Stimulated activated CD8-positive, alpha-beta memory T cell treated with anti-CD3 and anti-CD28 coated beads, Interleukin-15, amount 100 ng/mL, for 48 hours (primary cell): Measurements from ENCODE around the gene PAX5.

Experiments
- DNase-seq, 2 donors: peaks; one replicate each; pipeline ENCODE4 v3.0.0-alpha.2; 2020; ENCODE audit warnings: low read depth in 2 of 2

The PAX5 gene

DNA sequence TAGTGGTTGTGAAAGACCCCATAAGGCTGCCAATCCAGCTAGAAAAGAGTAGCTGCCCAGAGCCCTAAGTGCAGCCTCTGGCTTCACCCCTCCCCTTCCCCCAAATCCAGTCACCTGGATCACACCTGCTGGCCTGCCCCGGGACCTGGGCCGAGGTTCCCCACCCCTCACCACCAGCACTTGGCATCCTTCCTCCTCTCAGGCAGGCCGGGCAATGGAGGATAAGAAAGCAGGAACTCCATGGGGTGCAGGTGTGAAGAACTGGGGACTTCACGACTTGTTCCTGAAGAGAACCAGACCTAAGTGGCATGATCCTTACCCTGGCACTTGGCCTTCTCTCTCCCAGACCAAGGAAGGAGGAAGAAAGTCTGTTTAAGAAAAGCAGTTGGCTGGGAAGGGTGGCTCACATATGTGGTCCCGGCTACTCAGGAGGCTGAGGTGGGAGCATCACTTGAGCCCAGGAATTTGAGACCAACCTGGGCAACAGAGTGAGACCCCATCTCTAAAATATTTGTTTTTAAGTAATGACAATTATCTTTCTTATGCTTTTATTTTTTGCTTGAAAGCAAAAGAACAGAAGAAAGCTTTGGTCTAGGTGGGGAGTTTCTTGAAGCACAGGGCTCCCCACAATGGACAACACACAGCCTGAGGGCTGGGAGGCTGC is 131.1 kb downstream of the PAX5 start:
- DNase-seq, result no peak

- no peak for DNase-seq
Observed at GRCh38 chr9:36902080-36902716, 131.9 kb downstream of the PAX5 start.

- DNase-seq, result no peak
Observed at GRCh38 chr9:36901528-36901927, 132.5 kb downstream of the PAX5 start.

GRCh38 chr9:36900856-36901220 is 133.2 kb downstream of the PAX5 start:
- no peak for DNase-seq

DNA sequence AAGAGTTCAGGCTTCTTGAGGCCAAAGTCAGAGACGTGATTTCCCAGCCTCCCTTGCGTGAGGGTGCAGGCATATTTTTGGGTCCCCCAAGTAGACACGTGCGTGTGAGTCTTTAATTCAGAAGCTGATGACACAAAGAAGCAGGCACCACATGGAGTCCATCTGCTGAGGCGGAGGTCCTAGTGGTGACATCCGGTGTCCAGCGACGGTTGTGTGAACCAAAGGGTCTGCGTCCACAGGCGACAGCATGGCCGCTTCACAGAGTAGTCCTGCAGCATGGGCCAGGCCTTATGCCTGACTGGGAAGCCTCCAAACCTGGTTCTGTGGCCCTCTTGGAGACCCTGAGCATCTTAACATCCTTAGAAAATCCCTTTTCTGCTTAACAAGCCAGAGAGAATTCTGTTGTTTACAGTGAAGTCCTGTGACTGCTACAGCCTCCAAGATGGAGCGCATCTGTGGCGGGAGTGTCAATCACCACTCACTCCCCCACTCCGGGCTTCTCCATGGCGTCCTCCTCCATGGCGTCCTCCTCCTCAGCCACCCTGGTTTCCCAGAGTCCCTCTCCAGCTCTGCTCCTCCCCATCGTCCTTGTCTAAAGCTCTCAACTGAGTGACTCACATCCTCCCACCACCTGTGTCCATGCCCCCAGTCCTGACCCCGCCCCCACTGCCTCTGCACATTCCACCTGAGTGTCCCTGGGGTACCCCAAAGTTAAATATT is 133.8 kb downstream of the PAX5 start:
- DNase-seq, result no peak

- no peak for DNase-seq
Observed at GRCh38 chr9:36899406-36899805, 134.7 kb downstream of the PAX5 start.

DNA sequence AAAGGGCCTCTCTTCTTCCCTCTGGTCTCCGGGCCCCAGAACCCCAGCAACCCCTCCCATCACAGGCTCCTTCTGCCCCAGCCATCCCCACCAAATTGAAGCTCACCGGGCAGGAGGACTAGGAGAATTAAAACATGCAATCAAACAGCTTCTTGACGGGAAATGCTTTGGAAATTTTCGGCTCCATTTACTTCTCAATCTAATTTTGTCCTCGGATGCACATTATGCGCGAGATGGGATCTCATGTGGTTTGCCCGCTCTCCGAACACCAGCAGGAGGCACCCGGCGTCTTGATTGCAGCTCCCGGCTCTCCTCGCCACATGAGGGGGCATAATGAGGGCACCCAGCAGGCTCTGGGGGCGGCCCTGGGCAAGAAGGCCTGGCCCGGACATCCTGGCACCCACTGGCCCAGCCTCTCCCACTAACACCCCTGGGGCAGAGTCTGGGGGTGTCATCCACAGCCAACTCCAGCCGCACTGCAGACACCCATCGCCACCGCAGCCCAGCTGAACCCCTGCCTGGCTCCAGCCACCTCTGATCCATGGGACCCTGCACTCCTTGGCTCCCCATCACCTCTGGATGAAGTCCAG is 135.5 kb downstream of the PAX5 start:
- DNase-seq, result no peak

DNA sequence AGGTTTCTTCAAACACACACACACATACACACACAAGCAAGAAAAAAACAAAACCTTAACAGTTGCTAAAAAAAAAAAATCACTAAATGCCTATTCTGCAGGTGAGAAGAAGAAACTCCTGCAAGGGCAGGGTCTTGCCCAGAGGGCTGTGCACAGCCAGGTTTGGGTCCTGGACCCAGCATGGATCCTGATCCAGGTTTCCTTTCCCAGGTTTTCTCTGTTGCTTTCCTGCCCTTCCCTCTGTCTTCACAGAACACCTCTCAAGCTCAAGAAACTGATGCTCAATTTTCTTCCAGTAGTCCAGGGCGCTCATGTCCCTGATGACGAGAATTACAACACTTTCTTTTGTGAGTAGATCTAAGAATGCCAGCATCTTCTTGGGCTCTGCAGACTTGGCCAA is 136.6 kb downstream of the PAX5 start:
- no peak for DNase-seq

DNA sequence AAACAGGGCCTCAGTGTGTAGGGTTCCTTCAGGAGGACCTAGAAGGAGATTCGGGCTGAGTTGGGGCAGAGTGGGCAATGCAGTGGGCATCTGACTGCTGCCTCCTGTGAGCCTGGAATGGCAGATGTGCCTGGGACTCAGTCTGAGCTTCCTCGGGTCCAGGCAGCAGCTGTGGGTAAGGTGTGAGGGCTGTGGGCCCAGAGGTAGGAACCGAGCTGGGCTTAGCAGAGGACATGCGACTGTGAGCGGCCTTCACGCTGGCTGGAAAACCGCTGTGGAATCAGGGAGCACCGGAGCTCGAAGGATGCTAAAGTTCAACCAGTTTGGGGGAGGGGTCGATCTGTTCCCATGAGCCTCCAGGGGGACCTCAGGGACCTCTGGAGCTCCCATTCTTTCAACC is 137.0 kb downstream of the PAX5 start:
- DNase-seq, result no peak

- DNase-seq, result no peak
Observed at GRCh38 chr9:36896296-36896695, 137.8 kb downstream of the PAX5 start.

- no peak for DNase-seq
Observed at GRCh38 chr9:36895744-36896260, 138.3 kb downstream of the PAX5 start.

GRCh38 chr9:36894695-36895310 is 139.3 kb downstream of the PAX5 start:
- no peak for DNase-seq

DNA sequence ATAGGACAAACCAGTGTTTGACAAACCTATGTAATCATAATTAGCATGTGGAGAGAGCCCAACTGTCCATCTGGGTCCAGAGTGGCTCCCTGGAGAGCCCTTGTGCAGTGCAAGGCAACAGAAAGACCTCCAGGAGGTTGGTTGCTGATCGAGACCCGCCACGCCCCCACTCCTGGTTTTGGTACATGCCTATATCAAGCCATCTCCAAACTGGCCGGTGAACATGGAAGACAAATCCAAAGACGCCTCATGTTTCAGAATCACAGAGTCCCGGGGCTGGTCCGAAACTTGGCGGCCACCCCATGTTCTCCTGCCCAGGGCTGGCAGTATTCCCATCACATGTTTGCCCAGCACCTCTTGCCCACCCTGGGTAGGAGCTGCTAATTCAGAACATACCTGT is 140.2 kb downstream of the PAX5 start:
- no peak for DNase-seq

DNA sequence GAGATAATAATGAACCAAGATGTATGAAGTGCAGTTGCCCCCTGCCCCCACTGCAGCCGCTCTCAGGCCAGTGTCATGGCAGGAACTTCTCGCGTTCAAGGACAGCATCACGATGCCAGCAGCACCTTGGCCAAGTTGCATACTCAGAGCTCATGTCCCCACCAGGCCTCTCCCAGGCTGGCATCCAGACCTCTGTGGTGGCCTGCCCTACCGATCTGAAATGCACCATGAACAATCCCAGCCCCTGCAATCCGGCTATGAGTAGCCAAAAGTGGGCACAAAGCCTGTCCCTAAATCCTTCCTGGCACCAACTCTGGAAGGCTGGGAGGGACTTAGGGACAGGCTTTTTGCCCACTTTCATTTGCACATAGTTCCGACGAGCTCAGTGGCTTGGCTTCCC is 140.9 kb downstream of the PAX5 start:
- no peak for DNase-seq

DNA sequence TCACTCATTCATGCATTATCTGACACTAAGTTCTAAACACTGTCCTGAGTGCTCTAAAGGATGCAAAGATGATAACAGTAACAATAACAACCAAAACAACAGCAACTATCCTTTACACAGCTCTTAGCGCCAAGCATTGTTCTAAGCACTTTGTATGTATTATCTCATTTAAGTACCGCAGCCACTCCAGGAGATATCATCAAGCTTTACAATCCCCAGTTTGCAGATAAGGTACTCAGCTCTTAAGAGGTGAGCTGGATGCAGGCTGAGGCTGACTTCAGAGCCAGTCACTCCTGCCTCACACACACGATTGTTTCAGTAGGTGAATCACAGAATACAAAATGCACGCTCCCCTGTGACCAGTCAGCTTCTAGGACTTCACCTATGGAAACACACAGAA is 141.8 kb downstream of the PAX5 start:
- DNase-seq, result no peak

DNA sequence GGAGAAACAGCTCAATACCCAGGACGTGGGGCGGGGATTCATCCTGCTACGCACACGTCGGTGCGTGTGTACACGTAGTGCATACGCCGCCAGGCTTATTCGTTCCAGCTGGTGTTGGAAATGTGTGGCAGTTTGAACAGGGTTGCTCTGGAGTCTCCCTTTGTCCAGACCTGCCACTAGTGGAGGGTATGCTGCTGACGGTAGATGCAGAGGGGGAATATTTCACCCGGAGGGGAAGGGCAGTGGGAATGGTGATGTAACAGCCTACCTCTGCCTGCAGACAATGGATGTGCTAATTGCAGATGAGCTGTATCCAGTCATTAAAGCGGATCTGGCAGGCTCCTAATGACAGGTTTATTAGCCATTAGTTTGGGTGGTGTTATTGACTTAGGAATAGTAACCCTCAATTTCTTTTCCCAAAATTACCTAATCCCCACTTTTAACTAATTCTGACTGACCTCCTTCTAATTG is 142.7 kb downstream of the PAX5 start:
- no peak for DNase-seq

DNA sequence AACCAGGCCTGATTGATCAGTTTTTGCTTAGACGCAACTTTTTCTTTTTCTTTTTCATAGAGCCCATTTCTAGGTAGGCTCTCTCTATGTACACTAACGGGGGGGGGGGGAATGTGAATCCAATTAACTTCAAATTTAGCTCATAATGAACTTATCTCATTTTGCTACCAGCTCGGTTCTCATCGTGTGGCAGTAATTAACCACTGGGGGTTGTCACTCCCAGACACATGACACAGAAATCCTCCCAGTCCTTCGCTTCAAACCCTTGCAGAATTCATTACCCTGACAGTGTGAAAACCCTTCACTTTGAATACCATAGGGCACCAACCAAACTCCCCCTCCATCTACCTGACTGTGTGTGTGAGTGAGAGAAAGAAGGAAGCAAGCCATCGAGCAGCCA is 144.2 kb downstream of the PAX5 start:
- no peak for DNase-seq

GRCh38 chr9:36888551-36888950 is 145.5 kb downstream of the PAX5 start:
- no peak for DNase-seq

DNA sequence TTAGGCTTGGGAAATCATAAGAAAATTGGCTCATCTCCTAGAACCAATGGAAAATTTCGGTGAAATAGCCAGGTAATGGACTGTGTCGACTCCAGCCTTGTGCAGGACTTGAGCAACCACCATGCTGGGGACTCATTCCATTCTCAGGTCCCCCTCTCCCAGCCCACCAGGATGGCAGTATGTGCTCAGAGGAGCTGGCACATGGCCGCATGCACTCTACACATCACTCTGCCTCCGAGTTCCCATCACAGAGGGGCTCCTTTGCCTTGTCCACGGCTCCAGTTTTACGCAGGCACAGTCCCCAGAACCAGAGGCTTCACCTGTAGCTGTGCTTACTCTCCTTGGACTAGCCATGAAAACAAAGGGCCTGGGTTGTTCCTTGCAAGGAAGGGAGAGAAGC is 149.3 kb downstream of the PAX5 start:
- no peak for DNase-seq

- no peak for DNase-seq
Observed at GRCh38 chr9:36882594-36882993, 151.5 kb downstream of the PAX5 start.

DNA sequence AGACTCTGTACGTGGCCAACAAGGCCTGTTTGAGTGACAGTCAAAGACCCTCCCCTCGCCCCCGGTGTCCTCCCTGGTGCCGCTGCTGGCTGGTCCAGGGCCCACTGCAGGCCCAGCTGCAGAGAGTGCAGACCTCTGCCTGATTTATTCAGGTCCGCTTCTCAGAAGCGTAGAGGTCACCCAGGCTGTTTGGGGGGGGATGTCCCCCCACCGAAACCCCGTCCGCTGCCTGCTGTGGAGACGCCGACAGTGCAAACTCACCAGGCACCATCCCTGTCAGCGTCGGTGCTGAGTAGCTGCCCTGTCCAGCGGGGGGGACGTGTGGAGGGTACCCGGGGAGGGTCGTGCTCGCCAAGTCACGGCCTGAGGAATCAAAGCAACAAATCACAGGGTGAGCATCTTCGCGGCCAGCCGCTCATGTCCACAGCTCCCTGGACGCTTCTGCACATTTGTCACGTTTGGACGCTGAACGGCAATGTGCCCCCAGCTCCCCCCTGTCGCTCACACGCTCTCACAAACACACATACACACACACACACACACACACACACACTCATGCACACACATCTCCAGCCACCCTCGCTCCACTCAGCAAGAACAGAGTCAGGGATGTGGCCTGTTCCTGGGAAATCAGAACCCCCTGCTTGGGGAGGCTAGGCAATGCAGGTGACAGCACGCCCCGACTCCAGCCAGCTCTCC is 152.2 kb downstream of the PAX5 start:
- DNase-seq, result no peak
